GM12891 (cell line): ENCODE measurements around the gene MYLIP.

ENCODE experiments used
- POLR2A ChIP-seq: IDR thresholded peaks from 2 replicates; pipeline ENCODE4 v1.6.1; 2011; ENCODE audit warnings: low read depth, low read length, control low read depth
- POLR2AphosphoS5 ChIP-seq: IDR thresholded peaks from 2 replicates; pipeline ENCODE4 v1.6.1; 2011; ENCODE audit warnings: low read depth, low read length, control low read depth
- SPI1 ChIP-seq: IDR thresholded peaks from 2 replicates; pipeline ENCODE4 v1.6.1; 2011; ENCODE audit warnings: low read depth, low read length, control low read depth
- TAF1 ChIP-seq: IDR thresholded peaks from 2 replicates; pipeline ENCODE4 v1.6.1; 2011; ENCODE audit warnings: low read depth, low read length, control low read depth

DNA sequence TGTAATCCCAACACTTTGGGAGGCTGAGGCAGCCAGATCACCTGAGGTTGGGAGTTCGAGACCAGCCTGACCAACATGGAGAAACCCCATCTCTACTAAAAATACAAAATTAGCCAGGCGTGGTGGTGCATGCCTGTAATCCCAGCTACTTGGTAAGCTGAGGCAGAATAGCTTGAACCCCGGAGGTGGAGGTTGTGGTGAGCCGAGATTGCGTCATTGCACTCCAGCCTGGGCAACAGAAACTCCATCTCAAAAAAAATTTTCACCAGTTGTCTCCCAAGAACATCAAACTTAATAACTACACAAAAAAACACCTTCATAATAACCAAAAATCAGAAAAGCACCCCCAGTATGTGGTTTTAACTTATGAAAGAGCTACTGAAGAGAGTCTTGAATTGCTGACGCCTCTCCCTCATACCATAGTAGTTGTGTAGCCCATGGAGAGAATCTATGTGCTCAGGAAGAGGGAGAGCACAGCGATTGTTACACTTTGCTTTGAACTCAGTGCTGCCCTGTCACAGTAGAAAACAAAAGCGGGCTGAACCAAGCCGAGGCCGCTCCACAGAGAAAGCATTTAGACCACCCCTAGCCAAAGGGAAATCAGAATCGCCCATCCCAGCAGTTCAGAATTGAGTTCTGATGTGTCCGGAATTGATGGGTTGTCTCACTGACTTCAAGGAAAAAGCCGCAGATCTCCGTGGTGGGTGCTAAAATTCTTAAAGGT is 67.5 kb downstream of the MYLIP start:
- no peak for TF ChIP-seq TAF1
- no peak for TF ChIP-seq POLR2A
- TF ChIP-seq SPI1, result no peak
- TF ChIP-seq POLR2AphosphoS5, result no peak
